ENCODE data around the gene DOCK9.

DOCK9 gene

GRCh38 chr13:98890186-98890585, 87.7 kb downstream of the DOCK9 start:
- in situ Hi-C loops (cut with MboI; ENCODE audit: low sequenced_read_pairs) = no loop called here

GRCh38 chr13:98889419-98890085, 88.3 kb downstream of the DOCK9 start:
- in situ Hi-C loops (cut with MboI; ENCODE audit: low sequenced_read_pairs) = no loop called here

- in situ Hi-C loops (cut with MboI; ENCODE audit: low sequenced_read_pairs) = no loop called here
These were observed 89.0 kb downstream of the DOCK9 start for GRCh38 chr13:98888890-98889279.

GRCh38 chr13:98888222-98888889, 89.5 kb downstream of the DOCK9 start:
- in situ Hi-C loops (cut with MboI; ENCODE audit: low sequenced_read_pairs) = no loop called here

GRCh38 chr13:98886587-98887230, 91.2 kb downstream of the DOCK9 start:
- in situ Hi-C loops (cut with MboI; ENCODE audit: low sequenced_read_pairs) = no loop called here

- in situ Hi-C loops (cut with MboI; ENCODE audit: low sequenced_read_pairs) = no loop called here
These were observed 92.3 kb downstream of the DOCK9 start for GRCh38 chr13:98885600-98885999.

GRCh38 chr13:98883998-98884397, 93.9 kb downstream of the DOCK9 start:
- in situ Hi-C loops (cut with MboI; ENCODE audit: low sequenced_read_pairs) = no loop called here

GRCh38 chr13:98881390-98881789, 96.5 kb downstream of the DOCK9 start:
- in situ Hi-C loops (cut with MboI; ENCODE audit: low sequenced_read_pairs) = no loop called here

GRCh38 chr13:98880677-98881076, 97.2 kb downstream of the DOCK9 start:
- in situ Hi-C loops (cut with MboI; ENCODE audit: low sequenced_read_pairs) = no loop called here

GRCh38 chr13:98879957-98880356, 97.9 kb downstream of the DOCK9 start:
- in situ Hi-C loops (cut with MboI; ENCODE audit: low sequenced_read_pairs) = no loop called here

GRCh38 chr13:98879127-98879520, 98.7 kb downstream of the DOCK9 start:
- in situ Hi-C loops (cut with MboI; ENCODE audit: low sequenced_read_pairs) = no loop called here

- in situ Hi-C loops (cut with MboI; ENCODE audit: low sequenced_read_pairs) = no loop called here
These were observed 99.3 kb downstream of the DOCK9 start for GRCh38 chr13:98878486-98879126.

- in situ Hi-C loops (cut with MboI; ENCODE audit: low sequenced_read_pairs) = no loop called here
These were observed 99.9 kb downstream of the DOCK9 start for GRCh38 chr13:98877936-98878335.

- in situ Hi-C loops (cut with MboI; ENCODE audit: low sequenced_read_pairs) = no loop called here
These were observed 100.4 kb downstream of the DOCK9 start for GRCh38 chr13:98877466-98877865.

- in situ Hi-C loops (cut with MboI; ENCODE audit: low sequenced_read_pairs) = no loop called here
These were observed 102.6 kb downstream of the DOCK9 start for GRCh38 chr13:98875146-98875729.

- in situ Hi-C loops (cut with MboI; ENCODE audit: low sequenced_read_pairs) = no loop called here
These were observed 103.9 kb downstream of the DOCK9 start for GRCh38 chr13:98874029-98874397.

- in situ Hi-C loops (cut with MboI; ENCODE audit: low sequenced_read_pairs) = no loop called here
These were observed 104.4 kb downstream of the DOCK9 start for GRCh38 chr13:98873377-98874028.

- in situ Hi-C loops (cut with MboI; ENCODE audit: low sequenced_read_pairs) = no loop called here
These were observed 106.1 kb downstream of the DOCK9 start for GRCh38 chr13:98871727-98872126.

- in situ Hi-C loops (cut with MboI; ENCODE audit: low sequenced_read_pairs) = no loop called here
These were observed 108.3 kb downstream of the DOCK9 start for GRCh38 chr13:98869408-98870090.

- in situ Hi-C loops (cut with MboI; ENCODE audit: low sequenced_read_pairs) = no loop called here
These were observed 108.9 kb downstream of the DOCK9 start for GRCh38 chr13:98868932-98869331.

All from hTERT RPE-1 (cell line).